NCI-H82 (cell line): ENCODE data around the gene CAMK2N1.

Experiments
- DNase-seq: peaks from one replicate; lab custom pipeline; 2025; lab: John Stamatoyannopoulos, UW

Gene CAMK2N1

GRCh38 chr1:20443703-20444586, 42.1 kb downstream of the CAMK2N1 start:
- no peak for DNase-seq

DNA sequence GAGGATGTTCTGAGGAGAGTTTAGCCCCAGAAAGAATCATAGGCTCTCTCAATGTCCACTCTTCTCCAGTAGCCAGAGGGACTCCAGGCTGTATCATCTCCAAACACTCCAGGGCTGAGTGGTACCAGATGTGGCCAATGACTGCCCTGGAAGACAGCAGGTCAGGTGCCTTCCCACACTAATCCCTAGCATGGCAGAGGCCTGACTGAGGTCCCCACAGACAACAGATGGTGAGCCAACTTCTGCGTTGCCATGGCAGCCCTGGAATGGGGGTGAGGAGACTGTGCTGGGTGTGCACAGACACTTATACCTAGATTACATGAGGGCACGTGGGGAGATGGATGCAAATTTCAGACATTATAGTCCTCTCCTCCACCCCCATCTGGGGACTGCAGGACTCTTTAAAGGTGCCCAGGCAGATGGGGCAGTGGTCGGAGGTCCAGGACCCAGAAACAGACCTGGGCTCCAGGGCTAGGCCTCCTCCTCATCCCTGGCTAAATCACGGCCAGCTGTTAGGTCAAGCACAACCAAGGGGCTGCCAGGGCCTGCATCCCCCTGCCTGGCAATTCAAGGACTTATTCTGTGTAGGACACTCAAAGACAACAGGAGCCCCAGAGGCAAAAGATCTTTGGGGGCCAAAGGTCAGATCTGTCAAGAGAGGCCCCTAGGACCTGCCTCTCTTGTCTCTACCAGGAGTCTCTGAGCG, 42.9 kb downstream of the CAMK2N1 start:
- DNase-seq = peak; percentile 92

DNA sequence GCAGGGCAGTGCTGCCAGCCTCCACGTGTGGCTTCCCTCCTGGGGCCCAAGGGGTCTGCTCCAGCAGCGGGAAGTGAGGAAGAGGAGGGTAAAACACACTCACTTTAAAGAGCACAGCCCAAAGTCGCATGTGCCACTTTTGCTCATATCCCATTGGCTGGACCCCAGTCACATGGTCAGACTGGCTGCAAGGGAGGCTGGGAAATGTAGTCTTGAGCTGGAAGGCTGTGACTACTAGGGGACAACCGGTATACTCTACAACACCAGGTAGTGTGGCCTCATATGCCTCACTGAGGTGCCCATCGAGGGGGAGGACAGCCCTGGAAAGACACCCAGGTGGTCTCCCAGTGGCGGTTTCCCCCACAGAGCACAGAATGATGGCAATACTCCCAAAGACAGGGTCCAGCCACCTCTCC, 45.2 kb downstream of the CAMK2N1 start:
- DNase-seq = peak; percentile 90

GRCh38 chr1:20439282-20439681, 46.7 kb downstream of the CAMK2N1 start:
- DNase-seq = no peak

GRCh38 chr1:20437640-20438039, 48.4 kb downstream of the CAMK2N1 start:
- no peak for DNase-seq

DNA sequence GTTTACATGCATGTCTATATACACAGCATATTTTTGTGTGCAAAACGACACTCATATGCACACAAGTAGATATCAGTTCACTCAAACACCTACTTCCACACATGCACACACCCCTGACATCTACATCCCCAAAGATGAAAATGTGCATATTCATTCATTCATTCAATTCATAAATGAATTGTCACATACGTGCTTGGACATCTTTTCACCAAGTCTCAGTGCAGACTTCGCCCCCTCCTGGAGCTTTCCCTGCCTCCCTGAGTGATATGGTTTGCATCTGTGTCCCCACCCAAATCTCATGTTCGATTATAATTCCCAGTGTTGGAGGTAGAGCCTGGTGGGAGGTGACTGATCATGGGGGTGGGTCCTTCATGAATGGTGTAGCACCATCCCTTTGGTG, 53.1 kb downstream of the CAMK2N1 start:
- no peak for DNase-seq
